HEK293T (cell line): ENCODE results near the gene ANKDD1B.
"Not testable (repeated sequence)": the region's sequence is repeated elsewhere in the genome, so short reads cannot be mapped to it uniquely, and the experiment has no call there.

Source experiments
- CTCF ChIA-PET: fragments of 350-600 bp; formaldehyde crosslinking; extraction: SDS; loops from one replicate; lab custom pipeline; 2021; ENCODE audit warnings: antibody characterized with exemption, inconsistent platforms; lab: Yijun Ruan, JAX
- POLR2A ChIA-PET: fragments of 350-600 bp; formaldehyde crosslinking; extraction: SDS; loops from one replicate; lab custom pipeline; 2020; ENCODE audit warnings: antibody characterized with exemption, inconsistent platforms; lab: Yijun Ruan, JAX
- DNase-seq: peaks from one replicate; pipeline ENCODE4 v3.0.0; 2012; ENCODE audit warnings: mixed read lengths; ENCODE audit errors: extremely low spot score
- ARNT ChIP-seq: fragments of 450-650 bp; IDR thresholded peaks from 2 replicates; pipeline ENCODE4 v1.6.1; 2017; ENCODE audit warnings: mild to moderate bottlenecking
- BHLHE40 ChIP-seq: fragments of 450-650 bp; IDR thresholded peaks from 2 replicates; pipeline ENCODE4 v1.6.1; 2016; ENCODE audit warnings: mild to moderate bottlenecking, moderate library complexity, borderline replicate concordance
- CTBP1 ChIP-seq: fragments of 450-650 bp; IDR thresholded peaks from 2 replicates; pipeline ENCODE4 v1.6.1; 2016; ENCODE audit warnings: borderline replicate concordance
- ELF4 ChIP-seq: fragments of 450-650 bp; IDR thresholded peaks from 2 replicates; pipeline ENCODE4 v1.6.1; 2017; ENCODE audit warnings: antibody characterized with exemption
- FOXA1 ChIP-seq: fragments of 450-650 bp; IDR thresholded peaks from 2 replicates; pipeline ENCODE4 v1.6.1; 2016; ENCODE audit warnings: mild to moderate bottlenecking
- FOXK2 ChIP-seq: fragments of 450-650 bp; IDR thresholded peaks from 2 replicates; pipeline ENCODE4 v1.6.1; 2016; ENCODE audit warnings: mild to moderate bottlenecking
- FOXM1 ChIP-seq: fragments of 450-650 bp; IDR thresholded peaks from 2 replicates; pipeline ENCODE4 v1.6.1; 2017; ENCODE audit warnings: mild to moderate bottlenecking, borderline replicate concordance
- HDGF ChIP-seq: fragments of 450-650 bp; IDR thresholded peaks from 2 replicates; pipeline ENCODE4 v1.6.1; 2017; ENCODE audit warnings: antibody characterized with exemption, borderline replicate concordance
- L3MBTL2 ChIP-seq: fragments of 450-650 bp; conservative IDR thresholded peaks from 2 replicates; pipeline ENCODE4 v1.6.1; 2016; ENCODE audit warnings: mild to moderate bottlenecking
- LEF1 ChIP-seq: fragments of 450-650 bp; IDR thresholded peaks from 2 replicates; pipeline ENCODE4 v1.6.1; 2017; ENCODE audit warnings: mild to moderate bottlenecking, borderline replicate concordance
- NFRKB ChIP-seq: fragments of 450-650 bp; IDR thresholded peaks from 2 replicates; pipeline ENCODE4 v1.6.1; 2016; ENCODE audit warnings: mild to moderate bottlenecking, moderate library complexity
- PKNOX1 ChIP-seq: fragments of 450-650 bp; IDR thresholded peaks from 2 replicates; pipeline ENCODE4 v1.6.1; 2016
- SP1 ChIP-seq: fragments of 450-650 bp; IDR thresholded peaks from 2 replicates; pipeline ENCODE4 v1.6.1; 2017
- SUZ12 ChIP-seq: fragments of 450-650 bp; IDR thresholded peaks from 2 replicates; pipeline ENCODE4 v1.6.1; 2016; ENCODE audit warnings: mild to moderate bottlenecking
- TARDBP ChIP-seq: fragments of 450-650 bp; IDR thresholded peaks from 2 replicates; pipeline ENCODE4 v1.6.1; 2016
- ZNF384 ChIP-seq: fragments of 450-650 bp; IDR thresholded peaks from 2 replicates; pipeline ENCODE4 v1.6.1; 2016

The ANKDD1B gene

GRCh38 chr5:75601996-75602395 is 9.3 kb upstream of the ANKDD1B start:
- no peak for DNase-seq
- POLR2A ChIA-PET, result no interaction called here

GRCh38 chr5:75603371-75603770 is 7.9 kb upstream of the ANKDD1B start:
- TF ChIP-seq FOXK2, result no peak
- no peak for TF ChIP-seq HDGF
- no peak for TF ChIP-seq NFRKB
- TF ChIP-seq PKNOX1, result no peak
- TF ChIP-seq ARNT, result no peak
- no peak for TF ChIP-seq CTBP1
- no peak for TF ChIP-seq ZNF384
- no peak for TF ChIP-seq FOXM1
- no peak for TF ChIP-seq FOXA1
- no peak for TF ChIP-seq BHLHE40
- TF ChIP-seq SUZ12, result no peak
- no peak for TF ChIP-seq SP1
- TF ChIP-seq TARDBP, result no peak
- no peak for TF ChIP-seq L3MBTL2
- ChIA-PET CTCF (no interaction called here), POLR2A (interaction anchor here (0.7 kb wide), 1 partner anchor 10 kb away, joined by 3 read pairs; no protein-coding TSS in a partner anchor)
- no peak for DNase-seq

More at GRCh38 chr5:75601996-75602395, 9.3 kb upstream of the ANKDD1B start:
- CTCF ChIA-PET, result no interaction called here
- TF ChIP-seq LEF1 (no peak), PKNOX1 (no peak), SP1 (no peak), ELF4 (no peak), CTBP1 (no peak)

- DNase-seq, result no peak
- CTCF ChIA-PET, result no interaction called here
- POLR2A ChIA-PET, result no interaction called here
- TF ChIP-seq FOXA1 (no peak), BHLHE40 (no peak), SUZ12 (no peak), HDGF (no peak), CTBP1 (no peak), FOXM1 (no peak), SP1 (no peak), LEF1 (no peak), PKNOX1 (no peak), FOXK2 (no peak), TARDBP (no peak), ELF4 (no peak), NFRKB (no peak), L3MBTL2 (no peak), ARNT (no peak), ZNF384 (no peak)
These were observed 7.4 kb upstream of the ANKDD1B start for GRCh38 chr5:75603821-75604220.

GRCh38 chr5:75607341-75607740 is 3.9 kb upstream of the ANKDD1B start:
- DNase-seq, POLR2A ChIA-PET, CTCF ChIA-PET: not testable (repeated sequence)

GRCh38 chr5:75608870-75609269 is 2.4 kb upstream of the ANKDD1B start:
- no peak for TF ChIP-seq SP1
- TF ChIP-seq HDGF, result no peak
- no peak for DNase-seq
- CTCF ChIA-PET, result no interaction called here
- POLR2A ChIA-PET, result no interaction called here

- POLR2A ChIA-PET, result no interaction called here
These were observed 1.1 kb upstream of the ANKDD1B start for GRCh38 chr5:75610201-75610600.

GRCh38 chr5:75610859-75611310 is 368 bp upstream of the ANKDD1B start:
- DNase-seq, CTCF ChIA-PET, POLR2A ChIA-PET: not testable (repeated sequence)
- TF ChIP-seq L3MBTL2, result peak; percentile 21; the same call in 1 of the 2 replicates

More at GRCh38 chr5:75610201-75610600, 1.1 kb upstream of the ANKDD1B start:
- CTCF ChIA-PET, result no interaction called here
- no peak for DNase-seq
- no peak for TF ChIP-seq BHLHE40
- TF ChIP-seq TARDBP, result no peak
- TF ChIP-seq L3MBTL2, result no peak
- no peak for TF ChIP-seq LEF1
- TF ChIP-seq ELF4, result no peak
- no peak for TF ChIP-seq ZNF384
- TF ChIP-seq HDGF, result no peak
- no peak for TF ChIP-seq FOXA1
- no peak for TF ChIP-seq CTBP1

GRCh38 chr5:75612226-75612569 is 945 bp downstream of the ANKDD1B start:
- DNase-seq, result peak; percentile 24
- CTCF ChIA-PET, result no interaction called here
- TF ChIP-seq SP1 (no peak), FOXM1 (no peak), TARDBP (no peak), LEF1 (no peak), FOXK2 (no peak), ZNF384 (no peak), PKNOX1 (no peak), SUZ12 (no peak), CTBP1 (no peak), FOXA1 (no peak), NFRKB (no peak), ELF4 (no peak), ARNT (no peak), L3MBTL2 (no peak), HDGF (no peak)
- POLR2A ChIA-PET, result no interaction called here
